ENCODE measurements around the gene USP49. TPM values are rescaled to one million over a fixed set of nuclear protein-coding genes. Genes with fewer than 3 reads are reported as not detected.

The USP49 gene
- total and polyA plus RNA-seq, 11 donors: 0.87 to 3.4 (median 1.7) TPM

GRCh38 chr6:41740366-41741162 is 154.6 kb downstream of the USP49 start:
- Histone ChIP-seq H3K27ac (no peak overlapping the region), H3K27me3 (no peaks in the 10 kb centered on the region), H3K36me3 (no peaks in the 10 kb centered on the region), H3K4me3 (no peak overlapping the region), H3K4me1 (peaks cover 0 to 8% (median 4%) of the 10 kb centered on the region in 12 donors), H3K9me3 (no peaks in the 10 kb centered on the region)
- intact Hi-C loops (cut with DNase I): no loop called here
- peak in 1 of 5 donors; percentile 48 for DNase-seq
- no peak for ATAC-seq
- TF ChIP-seq CTCF (IDR thresholded peaks at IDR 0.05): no peak
- no peak for TF ChIP-seq POLR2A (IDR thresholded peaks at IDR 0.05)
- 81 to 88% (median 84%) methylated on average over 10 to 13 of the region's 13 CpGs for WGBS, 4 donors

Other genes starting within 250 kb of the USP49 start
- gene TFEB, start 159.8 kb downstream of the USP49 start, total RNA-seq: 10 to 100 TPM; 26.2 to 47.2 (median 41.1) TPM
- gene TFEB, start 159.8 kb downstream of the USP49 start, polyA plus RNA-seq: 10 to 100 TPM; 37.7 to 40.1 TPM
- not detected for gene PGC, start 148.0 kb downstream of the USP49 start, total RNA-seq
- 1 to 10 TPM in 1 of 2 donors, not detected in 1; 1.1 TPM for gene PGC, start 148.0 kb downstream of the USP49 start, polyA plus RNA-seq
- 1 to 10 TPM; 3.8 to 6.8 (median 5.1) TPM for gene FRS3, start 115.5 kb downstream of the USP49 start, total RNA-seq
- gene FRS3, start 115.5 kb downstream of the USP49 start, polyA plus RNA-seq: 1 to 10 TPM; 3.2 to 5.7 TPM
- 1 to 10 TPM; 1.1 to 3.7 (median 1.9) TPM for gene PRICKLE4, start 114.6 kb downstream of the USP49 start, total RNA-seq
- 1 to 10 TPM; 1.9 to 3.9 TPM for gene PRICKLE4, start 114.6 kb downstream of the USP49 start, polyA plus RNA-seq
- gene TOMM6, start 107.7 kb downstream of the USP49 start, total RNA-seq: 100 to 1,000 TPM; 158 to 225 (median 182) TPM
- 100 to 1,000 TPM; 171 to 277 TPM for gene TOMM6, start 107.7 kb downstream of the USP49 start, polyA plus RNA-seq
- 10 to 100 TPM; 13.5 to 25.5 (median 16.9) TPM for gene MED20, start 25.8 kb upstream of the USP49 start, total RNA-seq
- 10 to 100 TPM in 1 of 2 donors, 1 to 10 TPM in 1; 9.3 to 18.5 TPM for gene MED20, start 25.8 kb upstream of the USP49 start, polyA plus RNA-seq
- 10 to 100 TPM in 4 of 9 donors, 1 to 10 TPM in 5; 4.5 to 15.3 (median 9.2) TPM for gene BYSL, start 26.1 kb upstream of the USP49 start, total RNA-seq
- gene BYSL, start 26.1 kb upstream of the USP49 start, polyA plus RNA-seq: 10 to 100 TPM in 1 of 2 donors, 1 to 10 TPM in 1; 5.0 to 26.3 TPM
- gene CCND3, start 46.4 kb upstream of the USP49 start, total RNA-seq: 100 to 1,000 TPM in 2 of 9 donors, 10 to 100 TPM in 7; 33.9 to 116 (median 46.2) TPM
- 10 to 100 TPM; 47.1 to 78.1 TPM for gene CCND3, start 46.4 kb upstream of the USP49 start, polyA plus RNA-seq
- gene TAF8, start 155.1 kb upstream of the USP49 start, total RNA-seq: 10 to 100 TPM; 24.4 to 38.7 (median 28.4) TPM
- 10 to 100 TPM; 18.5 to 24.7 TPM for gene TAF8, start 155.1 kb upstream of the USP49 start, polyA plus RNA-seq
- 1 to 10 TPM; 1.8 to 5.7 (median 2.2) TPM for gene C6orf132, start 247.2 kb upstream of the USP49 start, total RNA-seq
- gene C6orf132, start 247.2 kb upstream of the USP49 start, polyA plus RNA-seq: 1 to 10 TPM in 1 of 2 donors, under 1 TPM in 1; 0.30 to 3.0 TPM

Data from heart left ventricle (tissue), 16 donors.